ENCODE measurements around the gene MAGEB2. TPM values are rescaled to one million over a fixed set of nuclear protein-coding genes. Genes with fewer than 3 reads are reported as not detected.

Gene MAGEB2
- not detected in 2 replicates for total RNA-seq

GRCh38 chrX:30215357-30215843 is at the start of gene MAGEB2:
MAGEB2 (plus strand) TSS chrX:30215563; CDS start chrX:30218581, 3,018 bp downstream.

GRCh38 chrX:30230395-30230794 is 15.0 kb downstream of the MAGEB2 start, which contains the start of gene MAGEB3:
MAGEB3 (plus strand) TSS chrX:30230657; CDS start chrX:30235925, 5,268 bp downstream.

GRCh38 chrX:30241724-30242415 is 26.5 kb downstream of the MAGEB2 start, which contains the start of gene MAGEB4:
MAGEB4 (plus strand) TSS chrX:30242000; CDS start chrX:30242136, 136 bp downstream.

GRCh38 chrX:30246769-30247489 is 31.6 kb downstream of the MAGEB2 start, which contains the start of gene MAGEB1:
MAGEB1 (plus strand) TSS chrX:30247146; CDS start chrX:30250494, 3,348 bp downstream.

Other genes with a start within 250 kb of the MAGEB2 start
- gene MAGEB3, start 15.1 kb downstream of the MAGEB2 start, total RNA-seq, result not detected in 2 replicates
- gene MAGEB4, start 26.4 kb downstream of the MAGEB2 start, total RNA-seq, result not detected in 2 replicates
- not detected in 2 replicates for gene MAGEB1, start 31.6 kb downstream of the MAGEB2 start, total RNA-seq
- gene NR0B1, start 93.8 kb downstream of the MAGEB2 start, total RNA-seq, result 1.2 and 8.5 TPM in 2 replicates

All from subcutaneous preadipocyte (primary cell).